SK-N-MC (cell line): ENCODE measurements around the gene RNF213.

Source experiments
- EZH2 ChIP-seq: fragments of 200-600 bp; sonication (generic); IDR thresholded peaks from one replicate; pipeline ENCODE4 v1.6.1; 2017; ENCODE audit warnings: antibody characterized with exemption
- FOXP2 ChIP-seq: optimal IDR thresholded peaks from 2 replicates; pipeline ENCODE3; 2011; ENCODE audit warnings: mild to moderate bottlenecking, moderate library complexity; ENCODE audit not compliant: insufficient read depth; ENCODE audit errors: extremely low read length, control extremely low read depth
- POLR2AphosphoS5 ChIP-seq: IDR thresholded peaks from 2 replicates; pipeline ENCODE4 v1.6.1; 2012; ENCODE audit warnings: mild to moderate bottlenecking, low read depth, low read length, borderline replicate concordance

GRCh38 chr17:80372456-80372855 is 111.8 kb downstream of the RNF213 start:
- TF ChIP-seq EZH2, result no peak
- no peak for TF ChIP-seq POLR2AphosphoS5
- no peak for TF ChIP-seq FOXP2
